ENCODE measurements around the gene IL11. TPM values are rescaled to one million over a fixed set of nuclear protein-coding genes. Genes with fewer than 3 reads are reported as not detected.

Gene IL11
- total RNA-seq (2022; extraction: Qiagen RNA extraction; ENCODE audit: low read depth), result 80.6 to 115 TPM (median 100 TPM) in 5 replicates

GRCh38 chr19:55370305-55370988 is at the start of gene IL11:
TSS of gene IL11 (minus strand) at chr19:55370463. CDS start at chr19:55370310, 153 bp downstream.

GRCh38 chr19:55407550-55407799 is 37.2 kb upstream of the IL11 start, which contains the start of gene UBE2S:
TSS of gene UBE2S (minus strand) at chr19:55407788. CDS start at chr19:55407589, 199 bp downstream.

GRCh38 chr19:55385724-55386492 is 15.6 kb upstream of the IL11 start, which contains the start of gene RPL28:
TSS of gene RPL28 (plus strand) at chr19:55385932. CDS start at chr19:55386358, 426 bp downstream.

GRCh38 chr19:55384131-55384919 is 14.1 kb upstream of the IL11 start, which contains the start of gene TMEM238:
TSS of gene TMEM238 (minus strand) at chr19:55384292. CDS start at chr19:55384259, 33 bp downstream.

GRCh38 chr19:55376241-55376933 is 6.1 kb upstream of the IL11 start, which contains the start of gene TMEM190:
TSS of gene TMEM190 (plus strand) at chr19:55376826. CDS start at chr19:55376854, 28 bp downstream.

GRCh38 chr19:55362990-55363716 is 7.1 kb downstream of the IL11 start, which contains the start of gene GARIN5B:
TSS of gene GARIN5B (minus strand) at chr19:55363260. CDS start at chr19:55363066, 194 bp downstream.

GRCh38 chr19:55354698-55355212 is 15.5 kb downstream of the IL11 start, which contains the start of gene COX6B2:
TSS of gene COX6B2 (minus strand) at chr19:55354719. CDS start at chr19:55354521, 198 bp downstream.

GRCh38 chr19:55339105-55339888 is 31.0 kb downstream of the IL11 start, which contains the start of gene KMT5C:
TSS of gene KMT5C (plus strand) at chr19:55339876. CDS start at chr19:55341937, 2,061 bp downstream.

GRCh38 chr19:55325172-55325571 is 45.1 kb downstream of the IL11 start, which contains the start of gene TMEM150B:
TSS of gene TMEM150B (minus strand) at chr19:55325341. CDS start at chr19:55321036, 4,305 bp downstream.

Other genes with a start within 250 kb of the IL11 start
- gene TNNT1, start 221.3 kb downstream of the IL11 start, total RNA-seq (2022; extraction: Qiagen RNA extraction; ENCODE audit: low read depth), result 116 to 141 TPM (median 128 TPM) in 5 replicates
- 7.0 to 9.0 TPM (median 8.4 TPM) in 5 replicates for gene TNNI3, start 212.7 kb downstream of the IL11 start, total RNA-seq (2022; extraction: Qiagen RNA extraction; ENCODE audit: low read depth)
- 5.6 to 6.5 TPM (median 6.0 TPM) in 5 replicates for gene DNAAF3, start 203.8 kb downstream of the IL11 start, total RNA-seq (2022; extraction: Qiagen RNA extraction; ENCODE audit: low read depth)
- 2.5 to 5.1 TPM (median 3.9 TPM) in 5 replicates for gene SYT5, start 190.2 kb downstream of the IL11 start, total RNA-seq (2022; extraction: Qiagen RNA extraction; ENCODE audit: low read depth)
- gene PTPRH, start 161.0 kb downstream of the IL11 start, total RNA-seq (2022; extraction: Qiagen RNA extraction; ENCODE audit: low read depth), result 3.7 to 7.4 TPM (median 4.9 TPM) in 5 replicates
- 3.2 to 7.0 TPM (median 4.7 TPM) in 5 replicates for gene TMEM86B, start 141.7 kb downstream of the IL11 start, total RNA-seq (2022; extraction: Qiagen RNA extraction; ENCODE audit: low read depth)
- gene PPP6R1, start 111.4 kb downstream of the IL11 start, total RNA-seq (2022; extraction: Qiagen RNA extraction; ENCODE audit: low read depth), result 93.5 to 137 TPM (median 122 TPM) in 5 replicates
- gene HSPBP1, start 90.4 kb downstream of the IL11 start, total RNA-seq (2022; extraction: Qiagen RNA extraction; ENCODE audit: low read depth), result 118 to 148 TPM (median 139 TPM) in 5 replicates
- 3.4 to 5.4 TPM (median 4.8 TPM) in 5 replicates for gene BRSK1, start 86.5 kb downstream of the IL11 start, total RNA-seq (2022; extraction: Qiagen RNA extraction; ENCODE audit: low read depth)
- not detected in 5 replicates for gene TMEM150B, start 45.1 kb downstream of the IL11 start, total RNA-seq (2022; extraction: Qiagen RNA extraction; ENCODE audit: low read depth)
- 7.5 to 12.2 TPM (median 9.8 TPM) in 5 replicates for gene KMT5C, start 30.6 kb downstream of the IL11 start, total RNA-seq (2022; extraction: Qiagen RNA extraction; ENCODE audit: low read depth)
- gene COX6B2, start 15.7 kb downstream of the IL11 start, total RNA-seq (2022; extraction: Qiagen RNA extraction; ENCODE audit: low read depth), result 0.93 to 1.6 TPM (median 1.0 TPM) in 5 replicates
- 0.11 to 0.24 TPM (median 0.18 TPM) in 5 replicates for gene GARIN5B, start 7.2 kb downstream of the IL11 start, total RNA-seq (2022; extraction: Qiagen RNA extraction; ENCODE audit: low read depth)
- gene TMEM190, start 6.4 kb upstream of the IL11 start, total RNA-seq (2022; extraction: Qiagen RNA extraction; ENCODE audit: low read depth), result 1.2 to 3.3 TPM (median 2.2 TPM) in 5 replicates
- gene TMEM238, start 13.8 kb upstream of the IL11 start, total RNA-seq (2022; extraction: Qiagen RNA extraction; ENCODE audit: low read depth), result 2.3 to 10.5 TPM (median 6.4 TPM) in 5 replicates
- gene RPL28, start 15.5 kb upstream of the IL11 start, total RNA-seq (2022; extraction: Qiagen RNA extraction; ENCODE audit: low read depth), result 2,493 to 3,190 TPM (median 2,735 TPM) in 5 replicates
- gene UBE2S, start 37.3 kb upstream of the IL11 start, total RNA-seq (2022; extraction: Qiagen RNA extraction; ENCODE audit: low read depth), result 269 to 476 TPM (median 433 TPM) in 5 replicates
- 0.01 TPM in 1 of 5 replicates, not detected in the others for gene SHISA7, start 72.8 kb upstream of the IL11 start, total RNA-seq (2022; extraction: Qiagen RNA extraction; ENCODE audit: low read depth)
- 54.0 to 64.5 TPM (median 63.3 TPM) in 5 replicates for gene ISOC2, start 91.2 kb upstream of the IL11 start, total RNA-seq (2022; extraction: Qiagen RNA extraction; ENCODE audit: low read depth)
- gene C19orf85, start 94.3 kb upstream of the IL11 start, total RNA-seq (2022; extraction: Qiagen RNA extraction; ENCODE audit: low read depth), result not detected in 5 replicates
- 3.7 to 10.2 TPM (median 6.9 TPM) in 5 replicates for gene ZNF628, start 106.2 kb upstream of the IL11 start, total RNA-seq (2022; extraction: Qiagen RNA extraction; ENCODE audit: low read depth)
- gene NAT14, start 114.7 kb upstream of the IL11 start, total RNA-seq (2022; extraction: Qiagen RNA extraction; ENCODE audit: low read depth), result 38.9 to 58.1 TPM (median 52.3 TPM) in 5 replicates
- 0.57 to 1.6 TPM (median 0.99 TPM) in 5 replicates for gene SSC5D, start 118.0 kb upstream of the IL11 start, total RNA-seq (2022; extraction: Qiagen RNA extraction; ENCODE audit: low read depth)
- 2.0 to 2.9 TPM (median 2.2 TPM) in 5 replicates for gene SBK2, start 166.7 kb upstream of the IL11 start, total RNA-seq (2022; extraction: Qiagen RNA extraction; ENCODE audit: low read depth)
- 1.7 to 2.4 TPM (median 2.2 TPM) in 5 replicates for gene SBK3, start 175.1 kb upstream of the IL11 start, total RNA-seq (2022; extraction: Qiagen RNA extraction; ENCODE audit: low read depth)
- gene ZNF579, start 210.4 kb upstream of the IL11 start, total RNA-seq (2022; extraction: Qiagen RNA extraction; ENCODE audit: low read depth), result 14.6 to 28.1 TPM (median 24.1 TPM) in 5 replicates
- gene FIZ1, start 229.1 kb upstream of the IL11 start, total RNA-seq (2022; extraction: Qiagen RNA extraction; ENCODE audit: low read depth), result 22.2 to 26.3 TPM (median 25.2 TPM) in 5 replicates
- gene ZNF524, start 229.8 kb upstream of the IL11 start, total RNA-seq (2022; extraction: Qiagen RNA extraction; ENCODE audit: low read depth), result 12.1 to 19.8 TPM (median 17.6 TPM) in 5 replicates
- 7.2 to 14.6 TPM (median 13.0 TPM) in 5 replicates for gene ZNF865, start 235.2 kb upstream of the IL11 start, total RNA-seq (2022; extraction: Qiagen RNA extraction; ENCODE audit: low read depth)